Left lung (tissue), 10 donors: ENCODE results near the gene GLO1. TPM values are rescaled to one million over a fixed set of nuclear protein-coding genes. Genes with fewer than 3 reads are reported as not detected.

Source experiments
- ATAC-seq: fragments of 200-7000 bp; cut with Tn5 transposase; one replicate; pipeline ENCODE4 v1.9.1; 2020; ENCODE audit warnings: moderate library complexity
- DNase-seq, 4 donors: peaks; one replicate each; pipeline ENCODE4 v3.0.0-alpha.2; 2013 to 2020
- H3K27ac ChIP-seq, 2 donors: fragments of 200-600 bp; sonication (generic) in 1 of 2; one replicate each; pipeline versions ENCODE4 v1.5.0 to v1.8.0; 2020 to 2021
- H3K27me3 ChIP-seq, 2 donors: fragments of 200-600 bp; sonication (generic) in 1 of 2; one replicate each; pipeline versions ENCODE4 v1.5.0 to v1.8.0; 2020 to 2021
- H3K36me3 ChIP-seq, 2 donors: fragments of 200-600 bp; sonication (generic) in 1 of 2; one replicate each; pipeline versions ENCODE4 v1.5.0 to v1.8.0; 2020 to 2021
- H3K4me1 ChIP-seq, 2 donors: fragments of 200-600 bp; one replicate each; pipeline ENCODE4 v1.8.0; 2021
- H3K4me3 ChIP-seq, 2 donors: fragments of 200-600 bp; sonication (generic) in 1 of 2; one replicate each; pipeline versions ENCODE4 v1.5.0 to v1.8.0; 2020 to 2021; ENCODE audit warnings: mild to moderate bottlenecking in 1 of 2
- H3K9me3 ChIP-seq, 2 donors: fragments of 200-600 bp; sonication (generic) in 1 of 2; one replicate each; pipeline versions ENCODE4 v1.5.0 to v1.8.0; 2020 to 2021
- CTCF ChIP-seq, 2 donors: fragments of 200-600 bp; sonication (generic) in 1 of 2; IDR thresholded peaks; one replicate each; pipeline versions ENCODE4 v1.5.0 to v1.8.0; 2021; ENCODE audit warnings: antibody characterized with exemption in 2 of 2
- intact Hi-C, 2 donors: fragments of 100-400 bp; cut with DNase I; formaldehyde crosslinking; loops; one replicate each; pipeline versions ENCODE4 v1.11.2 to v1.14.2; 2022
- polyA plus RNA-seq, 6 donors: library from polyadenylated mRNA; unstranded; fragments of 120-200 nt; gene quantifications; one replicate each; pipeline ENCODE4 v1.2.1, GENCODE V29; 2013; ENCODE audit not compliant: insufficient read length in 6 of 6
- total RNA-seq, 2 donors: library from RNA; stranded (reverse); fragmentation: NEBNext Ultra II Directional; extraction: Animal tissue kit (Norgen Biotek cat#: 25700); gene quantifications; one replicate each; pipeline ENCODE4 v1.2.1, GENCODE V29; 2021
- donor health status: DM: no; HTN: yes; CAD: no.
- donor health status: DM: no; HTN: no; CAD: no.

The GLO1 gene
- total and polyA plus RNA-seq, 8 donors: 88.8 to 130 (median 118) TPM

GRCh38 chr6:38651121-38651784 lies 51.7 kb downstream of the GLO1 start:
- no peak overlapping the region for H3K4me3 ChIP-seq
- TF ChIP-seq CTCF (IDR thresholded peaks at IDR 0.05): no peak
- no peak overlapping the region for H3K27ac ChIP-seq
- intact Hi-C loops: no loop called here
- H3K36me3 ChIP-seq: peaks cover 0 to 10% of the 10 kb centered on the region in 2 donors
- DNase-seq (no peak), ATAC-seq (no peak)
- no peaks in the 10 kb centered on the region for H3K9me3 ChIP-seq
- no peaks in the 10 kb centered on the region for H3K4me1 ChIP-seq
- no peaks in the 10 kb centered on the region for H3K27me3 ChIP-seq

- Histone ChIP-seq H3K4me3 (no peak overlapping the region), H3K27ac (no peak overlapping the region), H3K36me3 (peaks cover 0 to 6% of the 10 kb centered on the region in 2 donors), H3K4me1 (no peaks in the 10 kb centered on the region), H3K27me3 (no peaks in the 10 kb centered on the region), H3K9me3 (no peaks in the 10 kb centered on the region)
- intact Hi-C loops: no loop called here
- no peak for TF ChIP-seq CTCF (IDR thresholded peaks at IDR 0.05)
- no peak for ATAC-seq
- no peak for DNase-seq
Measured at GRCh38 chr6:38650207-38650752, 52.7 kb downstream of the GLO1 start.

- Histone ChIP-seq H3K4me3 (no peak overlapping the region), H3K27ac (no peak overlapping the region), H3K9me3 (no peaks in the 10 kb centered on the region), H3K4me1 (no peaks in the 10 kb centered on the region), H3K36me3 (peaks cover 0 to 2% of the 10 kb centered on the region in 2 donors), H3K27me3 (no peaks in the 10 kb centered on the region)
- ATAC-seq: no peak
- intact Hi-C loops: no loop called here
- TF ChIP-seq CTCF (IDR thresholded peaks at IDR 0.05): no peak
- no peak for DNase-seq
Measured at GRCh38 chr6:38649744-38650143, 53.2 kb downstream of the GLO1 start.

GRCh38 chr6:38648629-38649028 lies 54.3 kb downstream of the GLO1 start:
- no peaks in the 10 kb centered on the region for H3K36me3 ChIP-seq
- no peak overlapping the region for H3K27ac ChIP-seq
- intact Hi-C loops: no loop called here
- no peak for TF ChIP-seq CTCF (IDR thresholded peaks at IDR 0.05)
- H3K4me3 ChIP-seq: no peak overlapping the region
- no peaks in the 10 kb centered on the region for H3K9me3 ChIP-seq
- no peaks in the 10 kb centered on the region for H3K27me3 ChIP-seq
- no peaks in the 10 kb centered on the region for H3K4me1 ChIP-seq
- ATAC-seq (no peak), DNase-seq (no peak)

GRCh38 chr6:38646166-38646878 lies 56.6 kb downstream of the GLO1 start:
- Histone ChIP-seq H3K4me3 (no peak overlapping the region), H3K27ac (no peak overlapping the region), H3K27me3 (no peaks in the 10 kb centered on the region), H3K36me3 (no peaks in the 10 kb centered on the region), H3K9me3 (no peaks in the 10 kb centered on the region), H3K4me1 (peaks cover 0 to 2% of the 10 kb centered on the region in 2 donors)
- intact Hi-C loops: no loop called here
- ATAC-seq (no peak), DNase-seq (no peak)
- TF ChIP-seq CTCF (IDR thresholded peaks at IDR 0.05): no peak
